Measurements from ENCODE around the gene ACTL10. TPM values are rescaled to one million over a fixed set of nuclear protein-coding genes. Genes with fewer than 3 reads are reported as not detected.
A peak's percentile ranks its signal among the peaks of the same experiment; 100 is the strongest.

ACTL10 gene
- polyA plus RNA-seq, 3 donors from 2014 or later, result 3.4 to 7.0 (median 3.9) TPM

GRCh38 chr20:33672426-33673113, 5.8 kb downstream of the ACTL10 start:
- Mint-ChIP-seq H3K4me1 (peaks cover 21 to 22% of the 10 kb centered on the region in 2 donors), H3K27ac (peak overlapping the region in 2 of 6 donors; percentile 16 to 55), H3K9me3 (no peaks in the 10 kb centered on the region), H3K4me3 (peak overlapping the region; percentile 66 to 95 (median 92)), H3K27me3 (ENCODE audit: low read depth in 3 of 3) (peaks cover 0 to 3% (median 2%) of the 10 kb centered on the region in 3 donors), H3K36me3 (no peaks in the 10 kb centered on the region)
- no peak for DNase-seq

DNA sequence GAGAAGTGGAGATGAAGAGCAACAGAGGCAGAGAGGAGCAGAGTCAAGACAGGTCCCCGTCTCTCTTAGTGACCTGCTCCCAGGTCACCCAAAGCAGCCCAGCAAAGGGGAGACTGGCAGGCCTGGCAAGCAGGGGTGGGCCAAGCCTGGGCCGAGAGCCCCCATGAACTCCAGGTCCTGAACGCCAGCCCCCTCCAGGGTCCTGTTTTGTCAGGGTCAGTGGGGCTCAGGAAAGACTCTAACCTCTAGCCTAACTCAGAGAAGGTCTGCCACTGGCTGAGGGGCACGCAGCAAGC, 6.3 kb downstream of the ACTL10 start:
- H3K4me1 Mint-ChIP-seq, result peaks cover 19 to 21% of the 10 kb centered on the region in 2 donors
- H3K9me3 Mint-ChIP-seq, result no peaks in the 10 kb centered on the region
- no peak for DNase-seq
- peak overlapping the region; percentile 90 to 97 (median 92) for H3K4me3 Mint-ChIP-seq
- H3K27ac Mint-ChIP-seq, result peak overlapping the region in 2 of 6 donors; percentile 16 to 55
- no peaks in the 10 kb centered on the region for H3K36me3 Mint-ChIP-seq
- peaks cover 0 to 3% (median 2%) of the 10 kb centered on the region in 3 donors for H3K27me3 Mint-ChIP-seq (ENCODE audit: low read depth in 3 of 3)

GRCh38 chr20:33673410-33674293, 6.9 kb downstream of the ACTL10 start:
- Mint-ChIP-seq H3K4me1 (peaks cover 14 to 17% of the 10 kb centered on the region in 2 donors), H3K27me3 (ENCODE audit: low read depth in 3 of 3) (peaks cover 0 to 3% (median 2%) of the 10 kb centered on the region in 3 donors), H3K9me3 (no peaks in the 10 kb centered on the region), H3K36me3 (no peaks in the 10 kb centered on the region), H3K27ac (peak overlapping the region; percentile 73 to 86 (median 82)), H3K4me3 (peak overlapping the region; percentile 90 to 97 (median 92))
- no peak for DNase-seq

- peak; percentile 72 to 77 (median 73) for DNase-seq
- peaks cover 0 to 3% (median 2%) of the 10 kb centered on the region in 3 donors for H3K27me3 Mint-ChIP-seq (ENCODE audit: low read depth in 3 of 3)
- no peaks in the 10 kb centered on the region for H3K9me3 Mint-ChIP-seq
- peaks cover 17 to 18% of the 10 kb centered on the region in 2 donors for H3K4me1 Mint-ChIP-seq
- no peaks in the 10 kb centered on the region for H3K36me3 Mint-ChIP-seq
- H3K4me3 Mint-ChIP-seq, result peak within 1 kb of the TSS; percentile 90 to 97 (median 92)
- peak within 1 kb of the TSS; percentile 73 to 86 (median 82) for H3K27ac Mint-ChIP-seq
Measured at GRCh38 chr20:33674294-33675135, 7.8 kb downstream of the ACTL10 start, which contains the start of gene NECAB3. TSS of gene NECAB3 (minus strand) at chr20:33674428. CDS start at chr20:33674352, 76 bp downstream.

DNA sequence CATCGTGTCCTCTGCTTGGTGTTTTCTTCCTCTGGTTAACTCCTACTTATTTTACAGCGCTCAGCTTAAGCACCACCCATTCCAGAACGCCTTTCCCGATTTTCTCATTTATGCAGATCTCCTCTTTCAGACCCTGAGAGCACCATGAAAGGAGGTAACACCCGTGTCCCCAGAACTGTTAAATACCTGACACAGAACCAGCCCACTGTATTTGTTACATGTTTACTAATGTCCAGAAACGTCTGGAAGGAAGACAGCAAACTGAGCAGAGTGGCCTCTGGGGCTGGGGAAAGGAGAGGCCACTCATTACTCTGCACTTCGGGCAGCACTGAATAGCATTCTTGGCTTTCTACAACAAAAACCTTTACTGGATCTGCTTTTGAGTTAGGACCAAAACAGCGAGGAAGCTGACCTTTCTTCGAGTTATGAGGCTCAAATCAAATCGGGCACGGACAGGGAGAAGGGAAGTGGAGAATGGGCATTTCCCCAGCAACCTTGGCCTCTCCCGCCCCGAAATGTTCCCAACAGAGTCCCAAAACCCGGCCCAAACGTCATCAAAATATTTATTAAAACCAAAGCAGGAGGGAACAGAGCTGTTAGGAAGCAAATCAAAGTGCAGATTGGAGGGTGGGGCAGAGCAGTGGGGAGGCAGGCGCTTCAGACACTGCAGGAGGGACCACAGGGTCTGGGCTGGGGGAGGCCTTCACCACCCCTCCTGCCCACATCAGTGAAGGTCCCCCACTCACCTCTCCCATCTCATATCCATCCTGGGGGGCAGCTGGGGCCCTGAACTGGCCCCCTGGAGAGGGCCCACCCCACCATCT, 8.6 kb downstream of the ACTL10 start:
- no peak for DNase-seq
- Mint-ChIP-seq H3K9me3 (no peaks in the 10 kb centered on the region), H3K4me1 (peaks cover 18% of the 10 kb centered on the region in 2 donors), H3K36me3 (no peaks in the 10 kb centered on the region), H3K4me3 (peak overlapping the region; percentile 71 to 84 (median 77)), H3K27ac (peak overlapping the region in 4 of 6 donors; percentile 43 to 83 (median 69)), H3K27me3 (ENCODE audit: low read depth in 3 of 3) (peaks cover 0 to 3% (median 2%) of the 10 kb centered on the region in 3 donors)

DNA sequence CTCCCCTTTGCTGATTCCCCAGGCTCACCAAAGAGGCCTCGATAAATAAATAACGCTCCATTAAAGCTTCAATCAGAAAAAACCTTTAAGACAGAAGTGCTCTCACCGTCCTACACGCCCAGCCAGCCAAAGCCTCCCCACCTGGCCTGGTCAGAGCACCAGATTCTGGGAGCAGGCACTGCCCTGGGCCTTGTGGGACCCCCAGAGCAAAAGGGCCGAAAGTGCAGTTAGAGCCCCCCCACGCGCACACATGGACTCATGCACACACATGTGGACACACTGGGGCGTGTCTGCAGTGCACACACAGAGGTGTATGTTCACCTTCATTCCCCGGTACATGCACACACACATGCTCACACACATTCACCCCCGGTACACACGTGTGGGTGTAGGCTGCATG, 9.4 kb downstream of the ACTL10 start:
- Mint-ChIP-seq H3K4me1 (peaks cover 18% of the 10 kb centered on the region in 2 donors), H3K4me3 (peak overlapping the region in 1 of 5 donors; percentile 47), H3K27me3 (ENCODE audit: low read depth in 3 of 3) (peaks cover 0 to 3% (median 0%) of the 10 kb centered on the region in 3 donors), H3K9me3 (no peaks in the 10 kb centered on the region), H3K36me3 (no peaks in the 10 kb centered on the region), H3K27ac (no peak overlapping the region)
- DNase-seq, result no peak

- H3K9me3 Mint-ChIP-seq, result no peaks in the 10 kb centered on the region
- H3K4me1 Mint-ChIP-seq, result peaks cover 18 to 22% of the 10 kb centered on the region in 2 donors
- H3K27me3 Mint-ChIP-seq (ENCODE audit: low read depth in 3 of 3), result peaks cover 0 to 3% (median 0%) of the 10 kb centered on the region in 3 donors
- no peaks in the 10 kb centered on the region for H3K36me3 Mint-ChIP-seq
- H3K27ac Mint-ChIP-seq, result no peak overlapping the region
- no peak for DNase-seq
- H3K4me3 Mint-ChIP-seq, result peak overlapping the region in 1 of 5 donors; percentile 40
Measured at GRCh38 chr20:33676652-33677645, 10.2 kb downstream of the ACTL10 start.

- Mint-ChIP-seq H3K9me3 (no peaks in the 10 kb centered on the region), H3K27ac (peak overlapping the region in 1 of 6 donors; percentile 35), H3K4me3 (no peak overlapping the region), H3K27me3 (ENCODE audit: low read depth in 3 of 3) (peaks cover 0 to 3% (median 0%) of the 10 kb centered on the region in 3 donors), H3K36me3 (no peaks in the 10 kb centered on the region), H3K4me1 (peaks cover 16 to 24% of the 10 kb centered on the region in 2 donors)
- no peak for DNase-seq
Measured at GRCh38 chr20:33677991-33678702, 11.4 kb downstream of the ACTL10 start.

- Mint-ChIP-seq H3K27ac (peak overlapping the region in 1 of 6 donors; percentile 62), H3K36me3 (no peaks in the 10 kb centered on the region), H3K4me1 (peaks cover 6 to 15% of the 10 kb centered on the region in 2 donors), H3K27me3 (ENCODE audit: low read depth in 3 of 3) (peaks cover 0 to 2% (median 0%) of the 10 kb centered on the region in 3 donors), H3K9me3 (no peaks in the 10 kb centered on the region), H3K4me3 (no peak overlapping the region)
- DNase-seq, result peak in 2 of 3 donors; percentile 25 to 29
Measured at GRCh38 chr20:33679758-33680485, 13.2 kb downstream of the ACTL10 start.

GRCh38 chr20:33680686-33681085, 13.9 kb downstream of the ACTL10 start:
- H3K9me3 Mint-ChIP-seq, result no peaks in the 10 kb centered on the region
- no peaks in the 10 kb centered on the region for H3K36me3 Mint-ChIP-seq
- DNase-seq, result no peak
- H3K27ac Mint-ChIP-seq, result peak overlapping the region in 1 of 6 donors; percentile 64
- H3K4me3 Mint-ChIP-seq, result no peak overlapping the region
- peaks cover 0 to 2% (median 0%) of the 10 kb centered on the region in 3 donors for H3K27me3 Mint-ChIP-seq (ENCODE audit: low read depth in 3 of 3)
- peaks cover 6 to 11% of the 10 kb centered on the region in 2 donors for H3K4me1 Mint-ChIP-seq

- Mint-ChIP-seq H3K4me3 (no peak overlapping the region), H3K27ac (no peak overlapping the region), H3K4me1 (peaks cover 8 to 11% of the 10 kb centered on the region in 2 donors), H3K9me3 (no peaks in the 10 kb centered on the region), H3K36me3 (no peaks in the 10 kb centered on the region), H3K27me3 (ENCODE audit: low read depth in 3 of 3) (peaks cover 0 to 2% (median 0%) of the 10 kb centered on the region in 3 donors)
- no peak for DNase-seq
Measured at GRCh38 chr20:33681288-33681687, 14.5 kb downstream of the ACTL10 start.
